Fibroblast of mammary gland (primary cell): ENCODE data around the gene AUTS2.

Experiments
- DNase-seq: peaks from one replicate; pipeline ENCODE4 v3.0.0-alpha.2; 2010; ENCODE audit warnings: low read depth
- H3K4me3 ChIP-seq: 2 replicates; pipeline ENCODE4 v1.5.1; 2011; ENCODE audit warnings: low read depth, mild to moderate bottlenecking, low read length, moderate library complexity; ENCODE audit not compliant: control insufficient read depth
- CTCF ChIP-seq: conservative IDR thresholded peaks from 2 replicates; pipeline ENCODE4 v1.5.1; 2011; ENCODE audit warnings: low read depth, low read length, inconsistent platforms; ENCODE audit not compliant: control insufficient read depth, insufficient read depth

AUTS2 gene

DNA sequence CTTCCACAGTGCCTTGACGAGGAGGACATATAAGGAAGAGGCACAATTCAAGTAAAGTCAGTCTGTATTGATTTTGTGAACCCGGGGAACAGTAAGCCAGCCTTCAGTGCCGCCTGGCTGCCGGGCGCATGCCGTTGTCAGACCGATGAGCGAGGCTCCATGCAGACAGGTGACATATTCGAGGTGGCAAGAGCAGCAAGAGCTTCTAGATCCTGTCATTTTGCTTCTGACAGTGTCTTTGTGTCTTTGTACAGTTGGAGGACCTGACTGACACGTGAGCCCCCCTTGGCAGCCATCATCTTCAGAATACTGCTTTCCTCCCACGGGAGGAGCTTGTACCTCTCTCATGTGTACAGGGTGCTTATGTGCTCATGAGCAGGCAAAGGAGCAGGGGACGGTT lies 1146.2 kb downstream of the AUTS2 start:
- DNase-seq, result no peak
- no peak for TF ChIP-seq CTCF
- no peak overlapping the region for H3K4me3 ChIP-seq

GRCh38 chr7:70749831-70750230 lies 1151.6 kb downstream of the AUTS2 start:
- H3K4me3 ChIP-seq, result no peak overlapping the region
- no peak for TF ChIP-seq CTCF
- no peak for DNase-seq

DNA sequence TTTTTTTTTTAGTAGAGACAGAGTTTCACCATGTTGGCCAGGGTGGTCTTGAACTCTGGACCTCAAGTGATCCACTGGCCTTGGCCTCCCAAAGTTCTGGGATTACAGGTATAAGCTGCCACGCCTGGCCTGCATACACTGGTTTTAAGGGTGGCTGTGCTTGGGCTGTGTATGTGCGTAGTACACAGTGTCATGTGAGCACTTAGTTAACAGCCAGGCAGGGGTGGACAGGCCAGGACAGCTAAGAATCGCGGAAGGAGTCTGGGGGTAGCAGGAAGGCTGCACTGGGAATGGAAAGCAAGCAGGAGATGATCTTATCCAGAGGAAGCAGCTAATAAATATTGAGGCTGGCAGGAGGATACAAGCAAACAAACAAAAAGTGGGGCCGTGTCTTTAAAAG lies 1153.6 kb downstream of the AUTS2 start:
- no peak for DNase-seq
- no peak for TF ChIP-seq CTCF
- H3K4me3 ChIP-seq, result no peak overlapping the region

DNA sequence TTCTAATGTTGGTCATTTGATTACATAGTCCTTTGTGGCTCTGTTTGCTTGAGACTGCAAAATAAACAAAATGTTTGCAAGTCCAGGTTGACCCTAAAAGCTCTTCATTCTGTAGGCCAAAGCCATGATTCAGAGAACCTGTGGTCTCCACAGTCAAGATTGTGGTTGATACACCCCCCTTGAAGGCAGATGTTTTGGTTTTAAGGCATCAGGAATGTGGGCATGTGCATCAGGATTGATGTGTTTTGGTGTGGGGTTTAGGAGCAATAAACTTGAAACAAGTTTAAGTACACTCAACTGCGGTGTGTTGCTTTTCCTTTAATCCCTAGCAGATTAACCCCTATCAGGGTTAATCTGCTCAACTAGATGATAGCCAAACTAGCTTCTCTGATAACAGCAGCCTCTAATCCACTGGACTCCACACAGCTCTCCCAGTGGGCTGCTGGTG lies 1154.5 kb downstream of the AUTS2 start:
- peak; percentile 83 for DNase-seq
- no peak for TF ChIP-seq CTCF
- no peak overlapping the region for H3K4me3 ChIP-seq

GRCh38 chr7:70756789-70757188 lies 1158.5 kb downstream of the AUTS2 start:
- TF ChIP-seq CTCF, result no peak
- no peak overlapping the region for H3K4me3 ChIP-seq
- DNase-seq, result no peak

- TF ChIP-seq CTCF, result no peak
- no peak overlapping the region for H3K4me3 ChIP-seq
- peak; percentile 15 for DNase-seq
Measured at GRCh38 chr7:70758646-70759045, 1160.4 kb downstream of the AUTS2 start.

GRCh38 chr7:70759674-70760073 lies 1161.4 kb downstream of the AUTS2 start:
- no peak for TF ChIP-seq CTCF
- H3K4me3 ChIP-seq, result no peak overlapping the region
- DNase-seq, result no peak
